T47D (cell line): ENCODE measurements around the gene CREG1.
A peak's percentile ranks its signal among the peaks of the same experiment; 100 is the strongest.

Experiments used
- DNase-seq, 2 experiments: peaks; one replicate each; pipeline versions ENCODE4 v3.0.0 to v3.0.0-alpha.2; 2011 to 2012; ENCODE audit warnings: low read depth in 1 of 2, low spot score in 1 of 2
- JUND ChIP-seq: IDR thresholded peaks from 2 replicates; pipeline ENCODE4 v1.6.1; 2012; ENCODE audit warnings: low read depth
- in situ Hi-C: cut with HindIII; loops from 2 replicates; pipeline ENCODE4 v1.10.0; 2016; ENCODE audit warnings: low sequenced_read_pairs, low pct_unique_long_range_greater_than_20kb

CREG1 gene

GRCh38 chr1:167553136-167554027, at the start of gene CREG1:
CREG1 (minus strand) TSS chr1:167553762.
- TF ChIP-seq JUND: no peak
- DNase-seq: peak; percentile 97 to 98
- in situ Hi-C loops: no loop called here

GRCh38 chr1:167602840-167603239, 49.3 kb upstream of the CREG1 start:
- in situ Hi-C loops: no loop called here
- no peak for DNase-seq
- TF ChIP-seq JUND: no peak

- peak in 1 of 2 experiments; percentile 73 for DNase-seq
- no peak for TF ChIP-seq JUND
- in situ Hi-C loops: no loop called here
These were observed 48.2 kb upstream of the CREG1 start for GRCh38 chr1:167601442-167602383.

- in situ Hi-C loops: no loop called here
- no peak for TF ChIP-seq JUND
- peak; percentile 46 to 72 for DNase-seq
These were observed 46.5 kb upstream of the CREG1 start for GRCh38 chr1:167599957-167600581.

GRCh38 chr1:167594822-167595221, 41.3 kb upstream of the CREG1 start:
- DNase-seq: peak in 1 of 2 experiments; percentile 16
- in situ Hi-C loops: no loop called here

GRCh38 chr1:167593860-167594259, 40.3 kb upstream of the CREG1 start:
- no peak for DNase-seq
- in situ Hi-C loops: no loop called here
- TF ChIP-seq JUND: no peak

More at GRCh38 chr1:167594822-167595221, 41.3 kb upstream of the CREG1 start:
- no peak for TF ChIP-seq JUND

GRCh38 chr1:167592475-167592874, 38.9 kb upstream of the CREG1 start:
- no peak for DNase-seq
- in situ Hi-C loops: no loop called here
- no peak for TF ChIP-seq JUND

- TF ChIP-seq JUND: no peak
- no peak for DNase-seq
- in situ Hi-C loops: no loop called here
These were observed 34.8 kb upstream of the CREG1 start for GRCh38 chr1:167588361-167588760.

- in situ Hi-C loops: no loop called here
- no peak for DNase-seq
- TF ChIP-seq JUND: no peak
These were observed 34.3 kb upstream of the CREG1 start for GRCh38 chr1:167587872-167588271.

- in situ Hi-C loops: no loop called here
- no peak for DNase-seq
- TF ChIP-seq JUND: no peak
These were observed 33.8 kb upstream of the CREG1 start for GRCh38 chr1:167587342-167587741.

GRCh38 chr1:167584581-167584980, 31.0 kb upstream of the CREG1 start:
- no peak for DNase-seq
- in situ Hi-C loops: no loop called here
- TF ChIP-seq JUND: no peak

GRCh38 chr1:167582722-167583121, 29.2 kb upstream of the CREG1 start:
- in situ Hi-C loops: no loop called here
- no peak for TF ChIP-seq JUND
- DNase-seq: no peak
